NB4 (cell line): ENCODE data around the gene TTC21B.

Experiments
- DNase-seq: peaks from one replicate; pipeline ENCODE4 v3.0.0; 2010; ENCODE audit warnings: low read depth
- H3K4me3 ChIP-seq: one replicate; pipeline ENCODE4 v1.5.1; 2011; ENCODE audit warnings: mild to moderate bottlenecking, low read depth, low read length, moderate library complexity
- MYC ChIP-seq: IDR thresholded peaks from 2 replicates; pipeline ENCODE4 v1.6.1; 2011; ENCODE audit warnings: low read depth, low read length
- POLR2A ChIP-seq: IDR thresholded peaks from 2 replicates; pipeline ENCODE4 v1.6.1; 2011; ENCODE audit warnings: mild to moderate bottlenecking; ENCODE audit not compliant: insufficient read length; ENCODE audit errors: extremely low read depth
- TF ChIP-seq, protein P1 (sequence below): IDR thresholded peaks from 2 replicates; pipeline ENCODE4 v1.6.1; 2011; ENCODE audit warnings: low read depth, low read length
- TF ChIP-seq, protein P2 (sequence below): IDR thresholded peaks from one replicate; pipeline ENCODE4 v1.5.1; 2012; ENCODE audit warnings: low read depth, low read length

The TTC21B gene

GRCh38 chr2:165835363-165835762 lies 118.2 kb downstream of the TTC21B start:
- TF ChIP-seq MYC, result no peak
- TF ChIP-seq POLR2A, result no peak
- TF ChIP-seq, protein P1, sequence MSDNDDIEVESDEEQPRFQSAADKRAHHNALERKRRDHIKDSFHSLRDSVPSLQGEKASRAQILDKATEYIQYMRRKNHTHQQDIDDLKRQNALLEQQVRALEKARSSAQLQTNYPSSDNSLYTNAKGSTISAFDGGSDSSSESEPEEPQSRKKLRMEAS, result no peak
- TF ChIP-seq, protein P2, sequence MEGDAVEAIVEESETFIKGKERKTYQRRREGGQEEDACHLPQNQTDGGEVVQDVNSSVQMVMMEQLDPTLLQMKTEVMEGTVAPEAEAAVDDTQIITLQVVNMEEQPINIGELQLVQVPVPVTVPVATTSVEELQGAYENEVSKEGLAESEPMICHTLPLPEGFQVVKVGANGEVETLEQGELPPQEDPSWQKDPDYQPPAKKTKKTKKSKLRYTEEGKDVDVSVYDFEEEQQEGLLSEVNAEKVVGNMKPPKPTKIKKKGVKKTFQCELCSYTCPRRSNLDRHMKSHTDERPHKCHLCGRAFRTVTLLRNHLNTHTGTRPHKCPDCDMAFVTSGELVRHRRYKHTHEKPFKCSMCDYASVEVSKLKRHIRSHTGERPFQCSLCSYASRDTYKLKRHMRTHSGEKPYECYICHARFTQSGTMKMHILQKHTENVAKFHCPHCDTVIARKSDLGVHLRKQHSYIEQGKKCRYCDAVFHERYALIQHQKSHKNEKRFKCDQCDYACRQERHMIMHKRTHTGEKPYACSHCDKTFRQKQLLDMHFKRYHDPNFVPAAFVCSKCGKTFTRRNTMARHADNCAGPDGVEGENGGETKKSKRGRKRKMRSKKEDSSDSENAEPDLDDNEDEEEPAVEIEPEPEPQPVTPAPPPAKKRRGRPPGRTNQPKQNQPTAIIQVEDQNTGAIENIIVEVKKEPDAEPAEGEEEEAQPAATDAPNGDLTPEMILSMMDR, result no peak
- no peak for DNase-seq
- no peak overlapping the region for H3K4me3 ChIP-seq

GRCh38 chr2:165833156-165833555 lies 120.4 kb downstream of the TTC21B start:
- DNase-seq, result no peak
- TF ChIP-seq, protein P2, result no peak
- TF ChIP-seq, protein P1, result no peak
- no peak for TF ChIP-seq MYC
- no peak for TF ChIP-seq POLR2A
- no peak overlapping the region for H3K4me3 ChIP-seq

GRCh38 chr2:165827921-165828276 lies 125.7 kb downstream of the TTC21B start:
- no peak for TF ChIP-seq MYC
- no peak for TF ChIP-seq POLR2A
- DNase-seq, result no peak
- H3K4me3 ChIP-seq, result no peak overlapping the region

- TF ChIP-seq, protein P1, result no peak
- TF ChIP-seq POLR2A, result no peak
- TF ChIP-seq, protein P2, result no peak
- TF ChIP-seq MYC, result no peak
- H3K4me3 ChIP-seq, result no peak overlapping the region
- no peak for DNase-seq
Measured at GRCh38 chr2:165827016-165827920, 126.3 kb downstream of the TTC21B start.

DNA sequence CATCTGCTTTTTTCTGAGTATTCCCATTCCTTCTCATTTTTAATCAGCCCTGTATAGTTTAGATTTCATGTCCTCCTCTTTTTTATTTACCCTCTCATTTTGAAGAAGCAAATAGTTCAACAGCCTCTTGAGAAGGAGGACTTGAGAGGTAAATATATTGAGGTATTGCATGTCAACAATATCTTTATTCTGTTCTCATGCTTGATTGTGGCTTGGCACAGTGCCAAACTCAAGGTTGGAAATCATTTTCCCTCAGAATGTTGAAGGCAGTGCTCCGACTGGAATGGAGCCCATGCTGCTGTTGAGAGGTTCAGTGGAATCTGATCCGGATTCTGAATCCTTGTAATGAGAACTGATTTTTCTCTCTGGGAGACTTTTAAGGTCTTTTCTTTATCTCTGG lies 128.5 kb downstream of the TTC21B start:
- no peak for DNase-seq
- TF ChIP-seq, protein P2, result no peak
- TF ChIP-seq POLR2A, result no peak
- TF ChIP-seq MYC, result no peak
- TF ChIP-seq, protein P1, result no peak
- H3K4me3 ChIP-seq, result no peak overlapping the region
